HUES6 (cell line): ENCODE measurements around the gene GPR152.

ENCODE experiments used
- H3K27ac ChIP-seq: 2 replicates; pipeline ENCODE4 v1.7.0; 2013; ENCODE audit warnings: low read depth, mild to moderate bottlenecking, low read length, inconsistent platforms
- H3K27me3 ChIP-seq: 2 replicates; pipeline ENCODE4 v1.6.1; 2013; ENCODE audit warnings: low read length; ENCODE audit not compliant: control insufficient read depth, insufficient read depth
- H3K36me3 ChIP-seq: 2 replicates; pipeline ENCODE4 v1.6.1; 2013; ENCODE audit warnings: low read length; ENCODE audit not compliant: control insufficient read depth, insufficient read depth
- H3K4me1 ChIP-seq: 2 replicates; pipeline ENCODE4 v1.6.1; 2013; ENCODE audit warnings: low read length; ENCODE audit not compliant: control insufficient read depth, insufficient read depth
- H3K4me3 ChIP-seq: 2 replicates; pipeline ENCODE4 v1.5.1; 2013; ENCODE audit warnings: low read depth, low read length
- H3K9ac ChIP-seq: one replicate; pipeline ENCODE4 v1.6.1; 2013; ENCODE audit warnings: mild to moderate bottlenecking, low read length
- H3K9me3 ChIP-seq: 2 replicates; pipeline ENCODE4 v1.6.1; 2013; ENCODE audit warnings: low read depth, low read length; ENCODE audit not compliant: control insufficient read depth, insufficient read depth

Gene GPR152, protein sequence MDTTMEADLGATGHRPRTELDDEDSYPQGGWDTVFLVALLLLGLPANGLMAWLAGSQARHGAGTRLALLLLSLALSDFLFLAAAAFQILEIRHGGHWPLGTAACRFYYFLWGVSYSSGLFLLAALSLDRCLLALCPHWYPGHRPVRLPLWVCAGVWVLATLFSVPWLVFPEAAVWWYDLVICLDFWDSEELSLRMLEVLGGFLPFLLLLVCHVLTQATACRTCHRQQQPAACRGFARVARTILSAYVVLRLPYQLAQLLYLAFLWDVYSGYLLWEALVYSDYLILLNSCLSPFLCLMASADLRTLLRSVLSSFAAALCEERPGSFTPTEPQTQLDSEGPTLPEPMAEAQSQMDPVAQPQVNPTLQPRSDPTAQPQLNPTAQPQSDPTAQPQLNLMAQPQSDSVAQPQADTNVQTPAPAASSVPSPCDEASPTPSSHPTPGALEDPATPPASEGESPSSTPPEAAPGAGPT

DNA sequence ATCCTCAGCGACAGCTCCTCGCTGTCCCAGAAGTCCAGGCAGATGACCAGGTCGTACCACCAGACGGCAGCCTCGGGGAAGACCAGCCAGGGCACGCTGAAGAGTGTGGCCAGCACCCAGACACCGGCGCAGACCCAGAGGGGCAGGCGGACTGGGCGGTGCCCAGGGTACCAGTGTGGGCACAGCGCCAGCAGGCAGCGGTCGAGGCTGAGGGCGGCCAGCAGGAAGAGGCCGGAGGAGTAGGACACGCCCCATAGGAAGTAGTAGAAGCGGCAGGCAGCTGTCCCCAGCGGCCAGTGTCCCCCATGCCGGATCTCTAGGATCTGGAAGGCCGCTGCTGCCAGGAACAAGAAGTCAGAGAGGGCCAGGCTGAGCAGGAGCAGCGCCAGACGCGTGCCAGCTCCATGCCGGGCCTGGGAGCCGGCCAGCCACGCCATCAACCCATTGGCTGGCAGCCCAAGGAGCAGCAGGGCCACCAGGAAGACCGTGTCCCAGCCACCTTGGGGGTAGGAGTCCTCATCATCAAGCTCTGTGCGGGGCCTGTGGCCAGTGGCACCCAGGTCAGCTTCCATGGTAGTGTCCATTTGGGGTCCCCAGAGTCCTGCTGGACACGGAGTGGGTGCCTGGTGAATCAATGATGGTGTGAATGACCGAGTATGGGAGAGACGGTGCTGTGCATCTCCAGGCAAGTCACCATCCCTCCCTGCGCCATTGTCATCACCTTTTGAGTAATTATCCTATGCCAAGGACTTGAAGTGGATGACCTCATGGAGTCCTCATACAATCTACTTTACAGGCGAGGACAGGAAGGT is at the start of gene GPR152:
Gene GPR152 (minus strand): TSS at position 589 of the 812 bp plus-strand sequence. CDS start 5 bp downstream, at position 584.
- Histone ChIP-seq H3K9me3 (no peaks in the 10 kb centered on the region), H3K4me3 (no peak within 1 kb of the TSS), H3K27me3 (no peaks in the 10 kb centered on the region; the same call in 1 of the 2 replicates), H3K4me1 (no peaks in the 10 kb centered on the region), H3K9ac (no peak within 1 kb of the TSS), H3K36me3 (no peaks in the 10 kb centered on the region), H3K27ac (no peak within 1 kb of the TSS)

DNA sequence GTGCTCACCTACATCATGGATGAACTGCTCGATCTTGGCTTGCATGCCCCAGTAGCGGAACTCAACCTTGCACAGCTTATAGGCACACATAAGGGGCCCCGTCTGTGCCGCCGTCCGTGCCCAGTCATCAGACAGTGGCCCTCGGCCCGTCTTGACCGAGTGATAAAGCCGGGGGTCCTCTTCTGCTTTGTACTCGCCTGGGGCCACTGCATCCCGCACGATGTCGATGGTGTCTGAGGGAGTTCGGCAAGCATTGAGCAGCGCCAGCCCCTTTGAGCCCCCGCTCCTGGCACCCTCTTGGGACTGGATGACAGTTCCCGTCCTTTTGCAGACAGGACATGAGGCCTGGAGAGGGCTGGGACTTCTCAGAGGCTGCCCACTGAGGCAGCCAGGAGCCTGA is 49.3 kb upstream of the GPR152 start:
- Histone ChIP-seq H3K27me3 (peaks cover 8% of the 10 kb centered on the region), H3K36me3 (peaks cover 36% of the 10 kb centered on the region), H3K4me1 (peaks cover 18% of the 10 kb centered on the region), H3K9me3 (no peaks in the 10 kb centered on the region), H3K4me3 (no peak overlapping the region), H3K9ac (no peak overlapping the region), H3K27ac (no peak overlapping the region)

DNA sequence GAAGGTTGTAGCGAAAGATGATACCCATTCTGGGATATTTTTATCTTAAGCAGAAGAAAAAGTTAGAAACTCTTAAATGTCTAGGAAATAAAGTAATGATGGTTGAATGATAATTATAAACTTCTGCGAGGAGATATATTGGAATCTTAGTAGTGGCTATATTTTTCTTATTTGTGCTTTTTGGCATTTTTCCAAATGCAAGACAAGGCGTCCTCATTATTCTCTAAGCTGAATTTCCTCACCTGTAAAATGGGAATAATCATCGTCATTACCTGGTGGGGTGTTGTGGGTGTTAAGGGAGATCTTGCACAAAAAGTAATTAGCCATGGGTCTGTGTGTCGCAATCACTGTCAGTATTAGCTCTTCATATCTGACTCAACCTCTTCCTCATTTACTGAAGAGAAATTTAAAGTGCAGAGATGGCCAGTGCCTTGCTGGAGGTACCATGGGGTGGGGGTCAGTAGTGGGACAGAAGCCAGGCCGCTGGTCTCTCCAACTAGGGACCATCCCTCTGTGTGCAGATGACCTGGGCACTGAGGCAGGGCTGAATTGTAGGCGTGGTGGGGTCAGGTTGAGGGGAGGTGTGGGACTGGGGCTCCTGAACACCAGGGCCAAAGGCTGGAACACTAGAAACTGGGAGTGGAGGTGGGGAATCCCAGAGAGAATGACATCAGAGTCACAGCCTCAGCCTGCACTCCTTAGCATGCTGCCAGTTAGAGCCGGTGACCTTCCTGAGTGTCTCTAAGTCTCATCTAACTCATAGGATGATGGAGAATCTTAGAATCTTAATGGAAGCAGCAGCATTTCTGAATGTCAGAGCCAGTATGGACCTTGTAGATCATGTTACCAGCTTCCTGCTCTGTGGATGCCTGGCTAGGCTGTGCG is 48.5 kb upstream of the GPR152 start:
- Histone ChIP-seq H3K27me3 (peaks cover 8% of the 10 kb centered on the region), H3K36me3 (peaks cover 42% of the 10 kb centered on the region), H3K27ac (no peak overlapping the region), H3K4me1 (peaks cover 13% of the 10 kb centered on the region), H3K9ac (no peak overlapping the region), H3K9me3 (no peaks in the 10 kb centered on the region), H3K4me3 (no peak overlapping the region)

DNA sequence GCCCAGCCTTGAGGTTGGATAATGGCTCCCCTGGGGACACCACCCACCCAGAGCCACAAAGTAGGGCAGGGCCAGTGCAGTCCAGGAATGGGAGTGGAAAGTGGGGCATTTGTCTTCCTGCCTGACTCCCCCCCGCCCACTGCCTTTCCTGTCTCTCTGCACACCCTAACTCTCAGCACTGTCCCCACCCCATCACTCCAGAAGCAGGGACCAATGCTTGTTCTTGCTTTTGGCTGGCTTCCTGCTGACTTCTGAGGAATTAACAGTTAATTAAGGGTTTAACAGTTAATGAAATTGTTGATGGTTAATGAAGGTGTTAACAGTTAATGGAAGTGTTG is 47.9 kb upstream of the GPR152 start:
- peaks cover 8% of the 10 kb centered on the region for H3K27me3 ChIP-seq
- H3K36me3 ChIP-seq, result peaks cover 48% of the 10 kb centered on the region
- peaks cover 7% of the 10 kb centered on the region for H3K4me1 ChIP-seq
- H3K4me3 ChIP-seq, result no peak overlapping the region
- H3K9me3 ChIP-seq, result no peaks in the 10 kb centered on the region
- H3K27ac ChIP-seq, result no peak overlapping the region
- H3K9ac ChIP-seq, result no peak overlapping the region

DNA sequence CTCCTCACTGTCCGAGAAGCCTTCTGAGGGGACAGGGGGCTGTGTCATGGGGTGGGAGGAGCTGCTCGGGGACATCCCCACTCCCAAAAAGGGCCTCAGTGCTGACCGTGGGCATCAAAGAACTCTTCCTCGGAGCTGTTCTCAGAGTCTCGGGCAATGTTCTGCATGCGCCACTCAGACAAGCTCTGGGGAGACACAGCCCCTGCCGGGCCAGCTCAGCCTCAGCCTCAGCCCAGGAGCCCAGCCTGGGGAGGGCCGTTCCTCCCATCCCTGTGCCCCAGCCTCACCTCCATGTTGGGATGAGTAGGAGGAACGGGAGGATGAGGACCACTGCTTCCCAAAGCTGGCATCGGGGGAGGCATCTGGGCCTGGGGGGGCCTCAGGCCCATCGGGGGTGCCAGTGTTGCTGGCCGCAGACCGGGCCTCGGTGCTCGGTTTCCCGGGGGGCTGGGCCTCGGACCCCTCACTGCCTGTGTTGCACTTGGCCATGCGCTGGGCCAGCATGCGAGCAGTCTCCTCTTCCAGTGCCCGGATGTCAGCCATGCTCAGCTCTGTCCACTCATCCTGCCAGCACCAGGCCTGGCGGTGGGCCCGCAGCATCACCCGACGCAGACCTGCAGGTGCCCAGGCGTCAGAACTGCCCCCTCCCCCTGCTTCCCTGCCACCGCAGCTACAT is 47.4 kb upstream of the GPR152 start:
- H3K4me1 ChIP-seq, result peaks cover 5% of the 10 kb centered on the region
- no peak overlapping the region for H3K27ac ChIP-seq
- peaks cover 51% of the 10 kb centered on the region for H3K36me3 ChIP-seq
- no peak overlapping the region for H3K9ac ChIP-seq
- H3K9me3 ChIP-seq, result no peaks in the 10 kb centered on the region
- H3K4me3 ChIP-seq, result no peak overlapping the region
- peaks cover 8% of the 10 kb centered on the region for H3K27me3 ChIP-seq

DNA sequence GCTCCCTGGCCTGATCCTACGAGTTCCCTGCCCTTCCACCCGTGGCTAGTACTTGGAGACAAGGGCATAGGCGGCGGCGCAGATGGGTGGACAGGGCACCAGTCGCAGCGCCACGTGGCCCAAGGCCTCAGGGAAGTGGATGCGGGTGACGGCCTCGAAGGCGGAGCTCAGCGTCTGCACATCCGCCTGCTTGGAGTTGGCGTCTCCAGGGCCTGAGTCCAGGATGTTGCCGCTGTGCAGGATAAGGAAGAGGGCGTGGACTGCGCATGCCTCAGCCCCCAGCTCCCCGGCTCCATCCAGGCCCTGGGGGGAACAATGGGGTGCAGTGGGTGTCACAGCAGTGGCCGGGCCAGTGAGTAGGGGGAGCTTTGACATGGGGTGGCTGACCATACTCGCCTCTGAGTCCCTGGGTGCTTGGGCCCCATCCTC is 46.0 kb upstream of the GPR152 start:
- no peak overlapping the region for H3K27ac ChIP-seq
- H3K36me3 ChIP-seq, result peaks cover 59% of the 10 kb centered on the region
- no peak overlapping the region for H3K9ac ChIP-seq
- no peaks in the 10 kb centered on the region for H3K9me3 ChIP-seq
- H3K4me3 ChIP-seq, result no peak overlapping the region
- H3K4me1 ChIP-seq, result peaks cover 2% of the 10 kb centered on the region; the same call in 1 of the 2 replicates
- H3K27me3 ChIP-seq, result peaks cover 4% of the 10 kb centered on the region

DNA sequence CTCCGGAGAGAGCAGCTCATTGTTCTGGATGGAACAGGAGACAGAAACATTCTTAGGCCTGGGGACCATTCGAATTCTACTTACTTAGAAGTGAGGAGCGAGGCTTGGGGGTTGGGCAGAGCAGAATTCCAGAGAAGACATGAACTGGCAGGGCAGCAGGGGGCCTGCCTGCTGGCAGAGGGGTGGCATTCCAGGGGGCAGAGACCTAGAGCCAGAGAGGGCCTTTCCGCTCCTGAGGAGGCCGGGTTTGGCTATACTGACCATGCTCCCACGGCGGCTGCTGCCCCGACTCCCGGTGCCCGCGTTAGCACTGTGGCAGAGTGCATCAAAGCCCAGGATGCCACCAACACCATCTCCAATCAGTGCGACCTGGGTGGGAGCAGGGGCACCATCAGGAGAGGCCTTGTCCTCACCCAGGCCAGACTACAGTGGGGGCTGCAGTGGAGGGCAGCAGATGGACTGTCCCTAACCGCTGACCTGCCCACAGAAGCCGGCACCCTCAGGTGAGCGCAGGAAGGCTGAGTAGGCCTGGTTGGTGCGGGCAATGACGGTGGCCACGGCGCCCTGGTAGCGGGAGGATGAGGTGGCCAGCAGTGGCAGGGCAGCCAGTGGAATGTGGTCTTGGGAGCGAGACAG is 45.2 kb upstream of the GPR152 start:
- Histone ChIP-seq H3K27me3 (no peaks in the 10 kb centered on the region), H3K36me3 (peaks cover 63% of the 10 kb centered on the region), H3K4me3 (no peak overlapping the region), H3K4me1 (no peaks in the 10 kb centered on the region), H3K9ac (no peak overlapping the region), H3K9me3 (no peaks in the 10 kb centered on the region), H3K27ac (no peak overlapping the region)

DNA sequence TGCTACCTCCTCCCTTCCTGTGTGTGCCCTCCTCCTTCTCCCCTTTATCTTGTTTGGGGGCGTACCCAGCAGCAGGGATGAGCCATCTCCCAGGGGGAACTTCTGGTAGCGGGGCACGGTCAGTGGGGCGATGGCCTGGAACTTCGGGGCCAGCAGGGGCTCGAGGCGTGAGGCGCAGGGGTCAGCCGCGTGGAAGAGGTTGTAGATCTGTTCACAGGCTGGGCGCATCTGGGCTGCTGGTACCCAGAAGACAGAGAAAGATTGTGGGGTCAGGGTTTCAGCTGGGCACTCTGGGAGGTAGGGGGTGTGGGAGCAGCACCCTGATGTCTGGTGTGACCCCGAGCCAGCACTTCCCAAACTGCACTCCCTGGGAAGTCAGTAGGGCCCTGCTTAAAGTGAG is 43.6 kb upstream of the GPR152 start:
- H3K36me3 ChIP-seq, result peaks cover 73% of the 10 kb centered on the region

DNA sequence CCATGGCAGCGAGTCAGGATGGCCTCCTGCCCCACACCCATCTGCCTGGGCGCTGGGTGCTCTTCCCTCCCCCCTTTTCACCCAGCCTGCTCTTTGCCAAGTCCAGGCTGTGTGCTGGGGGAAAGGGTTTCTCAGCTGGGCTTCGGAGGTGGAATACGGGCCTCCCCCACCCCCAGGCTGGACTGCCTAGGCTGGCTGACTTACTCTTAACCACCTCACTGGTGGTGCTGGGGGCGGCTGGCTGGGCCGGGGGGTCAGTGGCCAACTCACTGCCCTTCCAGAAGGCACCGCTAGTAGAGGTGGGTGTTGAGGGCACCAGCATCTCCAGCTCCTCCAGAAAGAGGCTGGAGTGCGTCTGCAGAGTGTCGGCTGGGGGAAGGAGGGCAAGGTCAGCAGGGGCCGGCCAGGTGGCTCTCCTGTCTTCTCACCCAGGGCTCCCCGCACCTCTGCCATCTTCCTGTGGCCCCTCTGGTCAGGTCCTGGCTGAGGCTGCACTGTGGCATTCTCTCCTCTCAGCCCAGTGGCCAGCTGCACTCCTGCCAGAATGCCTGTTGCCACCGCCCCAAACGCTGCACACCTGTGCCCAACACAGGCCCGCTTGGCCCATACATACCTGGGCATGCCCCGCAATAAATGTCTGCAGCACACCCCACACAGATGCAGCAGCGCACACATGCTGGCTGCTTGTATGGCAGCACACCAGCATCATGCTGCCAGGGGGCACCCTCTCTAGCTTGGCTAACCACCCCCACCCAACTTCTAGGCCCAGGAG is 42.9 kb upstream of the GPR152 start:
- H3K36me3 ChIP-seq, result peaks cover 73% of the 10 kb centered on the region
- H3K9me3 ChIP-seq, result no peaks in the 10 kb centered on the region
- no peak overlapping the region for H3K27ac ChIP-seq
- no peaks in the 10 kb centered on the region for H3K4me1 ChIP-seq
- no peak overlapping the region for H3K9ac ChIP-seq
- H3K4me3 ChIP-seq, result no peak overlapping the region
- H3K27me3 ChIP-seq, result no peaks in the 10 kb centered on the region

More for the DNA sequence above, 43.6 kb upstream of the GPR152 start:
- H3K4me1 ChIP-seq, result no peaks in the 10 kb centered on the region
- no peaks in the 10 kb centered on the region for H3K9me3 ChIP-seq
- no peak overlapping the region for H3K9ac ChIP-seq
- no peak overlapping the region for H3K4me3 ChIP-seq
- no peaks in the 10 kb centered on the region for H3K27me3 ChIP-seq
- H3K27ac ChIP-seq, result no peak overlapping the region
